NB4 (cell line): ENCODE results near the gene LIME1.
A peak's percentile ranks its signal among the peaks of the same experiment; 100 is the strongest.

Experiments
- CTCF ChIP-seq: IDR thresholded peaks from one replicate; pipeline ENCODE4 v1.5.1; 2012; ENCODE audit warnings: low read depth, low read length
- MYC ChIP-seq: IDR thresholded peaks from 2 replicates; pipeline ENCODE4 v1.6.1; 2011; ENCODE audit warnings: low read depth, low read length
- POLR2A ChIP-seq: IDR thresholded peaks from 2 replicates; pipeline ENCODE4 v1.6.1; 2011; ENCODE audit warnings: mild to moderate bottlenecking; ENCODE audit not compliant: insufficient read length; ENCODE audit errors: extremely low read depth

GRCh38 chr20:63778857-63779256 is 42.4 kb downstream of the LIME1 start:
- TF ChIP-seq CTCF (peak; percentile 9), POLR2A (no peak), MYC (no peak)
